ENCODE measurements around the gene BLMH. TPM values are rescaled to one million over a fixed set of nuclear protein-coding genes. Genes with fewer than 3 reads are reported as not detected.

The BLMH gene
- total RNA-seq: 22.2 and 25.4 TPM in 2 replicates

GRCh38 chr17:30291543-30292285 is at the start of gene BLMH:
Gene BLMH (minus strand): TSS chr17:30291944. CDS start chr17:30291819, 125 bp downstream.

GRCh38 chr17:30333503-30334360 is 42.0 kb upstream of the BLMH start, which contains the start of gene TMIGD1:
Gene TMIGD1 (minus strand): TSS chr17:30334057. CDS start chr17:30332133, 1,924 bp downstream.

GRCh38 chr17:30235386-30236296 is 56.1 kb downstream of the BLMH start, which contains the start of gene SLC6A4:
Gene SLC6A4 (minus strand): TSS chr17:30235697. CDS start chr17:30221958, 13,739 bp downstream.

Small RNA genes lying within 50 kb of the gene (small RNA-seq; reads per million reads assigned to genes)
- 9.3 reads per million, percentile 90 among the genes with 10 or more reads in this experiment for gene RF00154
- gene RNU6-1267P: not detected

Other genes starting within 250 kb of the BLMH start
- 8.3 and 10.2 TPM in 2 replicates for gene NSRP1, start 175.1 kb downstream of the BLMH start, total RNA-seq
- gene SLC6A4, start 56.2 kb downstream of the BLMH start, total RNA-seq: 0.61 TPM in 1 of 2 replicates, not detected in the other
- gene TMIGD1, start 42.1 kb upstream of the BLMH start, total RNA-seq: not detected in 2 replicates
- gene CPD, start 87.0 kb upstream of the BLMH start, total RNA-seq: 76.6 and 105 TPM in 2 replicates
- gene GOSR1, start 185.5 kb upstream of the BLMH start, total RNA-seq: 33.4 and 38.0 TPM in 2 replicates

Measured in hair follicle dermal papilla cell (primary cell).